Caco-2 (cell line): ENCODE data around the gene A2M. TPM values are rescaled to one million over a fixed set of nuclear protein-coding genes. Genes with fewer than 3 reads are reported as not detected.

ENCODE experiments used
- BruUV-seq: library from RNA; stranded (reverse); fragments of 400-500 nt; replicated peaks from 2 replicates; lab custom pipeline; 2021; lab: Mats Ljungman, UMichigan
- CTCF ChIA-PET: fragments of 300-600 bp; sonication (Branson Sonifier 250); formaldehyde crosslinking; loops from one replicate; lab custom pipeline; 2022; ENCODE audit warnings: antibody characterized with exemption; lab: Charles Lee
- POLR2A ChIA-PET: fragments of 300-600 bp; sonication (Branson Sonifier 250); formaldehyde crosslinking; loops from one replicate; lab custom pipeline; 2022; ENCODE audit warnings: antibody characterized with exemption; lab: Charles Lee
- DNase-seq, 2 experiments: peaks; one replicate each; pipeline versions ENCODE4 v3.0.0 to v3.0.0-alpha.2; 2020 to 2022
- H3K27me3 ChIP-seq: replicated peaks from 2 replicates; pipeline ENCODE4 v1.6.0; 2011; ENCODE audit warnings: low read length; ENCODE audit not compliant: control insufficient read depth, insufficient read depth
- H3K36me3 ChIP-seq: 2 replicates; pipeline ENCODE4 v1.5.1; 2011; ENCODE audit warnings: low read length; ENCODE audit not compliant: control insufficient read depth, insufficient read depth
- H3K4me1 ChIP-seq: fragments of 250-450 bp; sonication (Bioruptor Pico); 2 replicates; pipeline ENCODE4 v1.5.1; 2020; ENCODE audit warnings: mild to moderate bottlenecking
- H3K4me3 ChIP-seq: 2 replicates; pipeline ENCODE4 v1.5.1; 2011; ENCODE audit warnings: low read depth, mild to moderate bottlenecking, control low read depth, low read length
- H3K9me3 ChIP-seq: fragments of 250-450 bp; sonication (Bioruptor Pico); 2 replicates; pipeline ENCODE4 v1.5.1; 2020; ENCODE audit warnings: mild to moderate bottlenecking, moderate library complexity
- H3K27ac Mint-ChIP-seq: one replicate; pipeline ENCODE4 v1.8.0; 2022; ENCODE audit warnings: mixed read lengths; ENCODE audit not compliant: unreplicated experiment
- H3K27me3 Mint-ChIP-seq: one replicate; pipeline ENCODE4 v1.8.0; 2022; ENCODE audit warnings: mixed read lengths; ENCODE audit not compliant: insufficient read depth, unreplicated experiment
- H3K36me3 Mint-ChIP-seq: one replicate; pipeline ENCODE4 v1.8.0; 2022; ENCODE audit warnings: mild to moderate bottlenecking, mixed read lengths; ENCODE audit not compliant: insufficient read depth, unreplicated experiment
- H3K4me1 Mint-ChIP-seq: one replicate; pipeline ENCODE4 v1.8.0; 2022; ENCODE audit warnings: low read depth, mixed read lengths; ENCODE audit not compliant: unreplicated experiment
- H3K4me3 Mint-ChIP-seq: one replicate; pipeline ENCODE4 v1.8.0; 2022; ENCODE audit warnings: mild to moderate bottlenecking, moderate library complexity, mixed read lengths; ENCODE audit not compliant: unreplicated experiment
- H3K9me3 Mint-ChIP-seq: one replicate; pipeline ENCODE4 v1.8.0; 2022; ENCODE audit warnings: mixed read lengths; ENCODE audit not compliant: unreplicated experiment
- intact Hi-C: fragments of 100-400 bp; cut with micrococcal nuclease; formaldehyde crosslinking; loops from one replicate; pipeline ENCODE4 v1.10.0; 2022; ENCODE audit not compliant: unreplicated experiment
- total RNA-seq: library from RNA; stranded (reverse); gene quantifications from 2 replicates; pipeline ENCODE4 v1.2.3, GENCODE V29; 2022
- TF ChIP-seq, protein P1 (sequence below), 2 experiments: fragments of 200-600 bp in 1 of 2; IDR thresholded peaks; 1 replicate in 1 of 2; 2 replicates in 1 of 2; pipeline versions ENCODE4 v1.5.1 to v1.8.0; 2011 to 2022; ENCODE audit warnings: antibody characterized with exemption in 1 of 2, control low read depth in 1 of 2, inconsistent platforms in 1 of 2, low read depth in 1 of 2, low read length in 1 of 2, mild to moderate bottlenecking in 1 of 2, moderate library complexity in 1 of 2; ENCODE audit not compliant: insufficient read depth in 1 of 2, severe bottlenecking in 1 of 2, unreplicated experiment in 1 of 2

Gene A2M
- total RNA-seq, 1 experiment from 2014 or later = 1.00 TPM

- TF ChIP-seq, protein P1, sequence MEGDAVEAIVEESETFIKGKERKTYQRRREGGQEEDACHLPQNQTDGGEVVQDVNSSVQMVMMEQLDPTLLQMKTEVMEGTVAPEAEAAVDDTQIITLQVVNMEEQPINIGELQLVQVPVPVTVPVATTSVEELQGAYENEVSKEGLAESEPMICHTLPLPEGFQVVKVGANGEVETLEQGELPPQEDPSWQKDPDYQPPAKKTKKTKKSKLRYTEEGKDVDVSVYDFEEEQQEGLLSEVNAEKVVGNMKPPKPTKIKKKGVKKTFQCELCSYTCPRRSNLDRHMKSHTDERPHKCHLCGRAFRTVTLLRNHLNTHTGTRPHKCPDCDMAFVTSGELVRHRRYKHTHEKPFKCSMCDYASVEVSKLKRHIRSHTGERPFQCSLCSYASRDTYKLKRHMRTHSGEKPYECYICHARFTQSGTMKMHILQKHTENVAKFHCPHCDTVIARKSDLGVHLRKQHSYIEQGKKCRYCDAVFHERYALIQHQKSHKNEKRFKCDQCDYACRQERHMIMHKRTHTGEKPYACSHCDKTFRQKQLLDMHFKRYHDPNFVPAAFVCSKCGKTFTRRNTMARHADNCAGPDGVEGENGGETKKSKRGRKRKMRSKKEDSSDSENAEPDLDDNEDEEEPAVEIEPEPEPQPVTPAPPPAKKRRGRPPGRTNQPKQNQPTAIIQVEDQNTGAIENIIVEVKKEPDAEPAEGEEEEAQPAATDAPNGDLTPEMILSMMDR (IDR thresholded peaks at IDR 0.05; ENCODE audit: insufficient read depth in 1 of 2, low read depth in 1 of 2, low read length in 1 of 2, severe bottlenecking in 1 of 2, unreplicated experiment in 1 of 2) = no peak
- BruUV-seq = no TSS peak
- Mint-ChIP-seq H3K27me3 (no peaks in the 10 kb centered on the region), H3K4me3 (no peak overlapping the region), H3K27ac (no peak overlapping the region), H3K4me1 (no peaks in the 10 kb centered on the region), H3K36me3 (no peaks in the 10 kb centered on the region), H3K9me3 (no peaks in the 10 kb centered on the region)
- H3K27me3 ChIP-seq = no peaks in the 10 kb centered on the region
- ChIA-PET CTCF (no interaction called here), POLR2A (no interaction called here)
- intact Hi-C loops = no loop called here
- DNase-seq = no peak
- H3K4me3 ChIP-seq = no peak overlapping the region
- H3K36me3 ChIP-seq = no peaks in the 10 kb centered on the region
- H3K9me3 ChIP-seq = no peaks in the 10 kb centered on the region
- H3K4me1 ChIP-seq = no peaks in the 10 kb centered on the region
Measured at GRCh38 chr12:9098463-9099026, 17.2 kb downstream of the A2M start.

DNA sequence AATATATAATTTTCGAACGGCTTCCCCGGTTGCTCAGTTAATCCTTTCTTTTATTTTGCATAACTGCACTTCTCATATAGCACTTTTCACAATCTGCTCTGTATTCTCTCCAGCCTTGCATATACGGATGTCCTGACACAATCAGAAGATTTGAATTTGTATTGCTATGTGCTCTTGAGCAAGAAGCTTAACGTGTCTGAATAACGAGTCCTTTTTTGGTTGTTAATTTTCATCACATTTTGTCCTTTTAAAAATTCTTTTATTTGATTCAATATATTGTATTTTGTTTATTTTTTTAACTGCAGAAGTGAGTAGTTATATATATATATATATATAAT lies 17.6 kb downstream of the A2M start:
- Histone ChIP-seq H3K36me3 (no peaks in the 10 kb centered on the region), H3K9me3 (no peaks in the 10 kb centered on the region), H3K27me3 (no peaks in the 10 kb centered on the region), H3K4me3 (no peak overlapping the region), H3K4me1 (no peaks in the 10 kb centered on the region)
- no peaks in the 10 kb centered on the region for H3K9me3 Mint-ChIP-seq
- no peaks in the 10 kb centered on the region for H3K27me3 Mint-ChIP-seq
- ChIA-PET POLR2A (no interaction called here), CTCF (no interaction called here)
- H3K4me1 Mint-ChIP-seq = no peaks in the 10 kb centered on the region
- H3K36me3 Mint-ChIP-seq = no peaks in the 10 kb centered on the region
- no TSS peak for BruUV-seq
- H3K27ac Mint-ChIP-seq = no peak overlapping the region
- TF ChIP-seq, protein P1 (IDR thresholded peaks at IDR 0.05; ENCODE audit: insufficient read depth in 1 of 2, low read depth in 1 of 2, low read length in 1 of 2, severe bottlenecking in 1 of 2, unreplicated experiment in 1 of 2) = no peak
- intact Hi-C loops = no loop called here
- DNase-seq = no peak
- H3K4me3 Mint-ChIP-seq = no peak overlapping the region

GRCh38 chr12:9096563-9097176 lies 19.0 kb downstream of the A2M start:
- H3K4me3 Mint-ChIP-seq = no peak overlapping the region
- no peaks in the 10 kb centered on the region for H3K27me3 Mint-ChIP-seq
- POLR2A ChIA-PET = no interaction called here

More at GRCh38 chr12:9096563-9097176, 19.0 kb downstream of the A2M start:
- intact Hi-C loops = no loop called here
- H3K36me3 ChIP-seq = no peaks in the 10 kb centered on the region
- H3K27ac Mint-ChIP-seq = no peak overlapping the region
- H3K9me3 ChIP-seq = no peaks in the 10 kb centered on the region
- no peak overlapping the region for H3K4me3 ChIP-seq
- no TSS peak for BruUV-seq
- CTCF ChIA-PET = interaction anchor here (0.7 kb wide), 1 partner anchor 418 kb away, joined by 5 read pairs; no protein-coding TSS in a partner anchor
- H3K9me3 Mint-ChIP-seq = no peaks in the 10 kb centered on the region
- no peaks in the 10 kb centered on the region for H3K4me1 ChIP-seq
- no peaks in the 10 kb centered on the region for H3K36me3 Mint-ChIP-seq
- no peaks in the 10 kb centered on the region for H3K27me3 ChIP-seq
- TF ChIP-seq, protein P1 (IDR thresholded peaks at IDR 0.05; ENCODE audit: insufficient read depth in 1 of 2, low read depth in 1 of 2, low read length in 1 of 2, severe bottlenecking in 1 of 2, unreplicated experiment in 1 of 2) = no peak
- no peak for DNase-seq
- H3K4me1 Mint-ChIP-seq = no peaks in the 10 kb centered on the region
